HepG2 (cell line): Measurements from ENCODE around the gene METTL26. TPM values are rescaled to one million over a fixed set of nuclear protein-coding genes. Genes with fewer than 3 reads are reported as not detected.
A peak's percentile ranks its signal among the peaks of the same experiment; 100 is the strongest.

Source experiments
- CHD4 ChIP-seq: fragments of 200-600 bp; sonication (generic); IDR thresholded peaks from 2 replicates; pipeline ENCODE4 v1.7.0; 2017; ENCODE audit warnings: mild to moderate bottlenecking, low read length, borderline replicate concordance
- GPN1 ChIP-seq: sonication (generic); formaldehyde crosslinking; IDR thresholded peaks from 2 replicates; pipeline ENCODE4 v1.5.1; 2020; ENCODE audit warnings: missing genetic modification reagents, borderline replicate concordance
- HOXA5 ChIP-seq: sonication (generic); formaldehyde crosslinking; IDR thresholded peaks from 2 replicates; pipeline ENCODE4 v1.4.0; 2020; ENCODE audit warnings: missing genetic modification reagents
- JUN ChIP-seq: sonication (generic); formaldehyde crosslinking; IDR thresholded peaks from 2 replicates; pipeline ENCODE4 v1.4.0; 2020; ENCODE audit warnings: mild to moderate bottlenecking, missing genetic modification reagents
- KAT2B ChIP-seq: fragments of 150-350 bp; IDR thresholded peaks from 2 replicates; pipeline ENCODE4 v1.6.1; 2014; ENCODE audit warnings: low read depth, low read length, borderline replicate concordance
- KDM6A ChIP-seq: IDR thresholded peaks from 2 replicates; pipeline ENCODE4 v1.6.1; 2016; ENCODE audit warnings: low read depth
- KLF9 ChIP-seq: IDR thresholded peaks from 2 replicates; pipeline ENCODE4 v1.6.1; 2016; ENCODE audit warnings: low read depth
- LCORL ChIP-seq, 2 experiments: fragments of 450-650 bp in 1 of 2; sonication (generic) in 1 of 2; formaldehyde crosslinking in 1 of 2; IDR thresholded peaks; 2 replicates each; pipeline versions ENCODE4 v1.5.0 to v1.6.1; 2017 to 2020; ENCODE audit warnings: antibody characterized with exemption in 1 of 2, missing genetic modification reagents in 1 of 2
- MED8 ChIP-seq: sonication (generic); formaldehyde crosslinking; IDR thresholded peaks from 2 replicates; pipeline ENCODE4 v1.8.1; 2023; ENCODE audit warnings: mild to moderate bottlenecking, missing genetic modification reagents; ENCODE audit not compliant: insufficient replicate concordance
- MNT ChIP-seq: fragments of 450-650 bp; IDR thresholded peaks from 2 replicates; pipeline ENCODE4 v1.6.1; 2016
- RXRA ChIP-seq: sonication (generic); formaldehyde crosslinking; IDR thresholded peaks from 2 replicates; pipeline ENCODE4 v1.5.1; 2020; ENCODE audit warnings: missing genetic modification reagents
- STAT5B ChIP-seq: sonication (generic); formaldehyde crosslinking; IDR thresholded peaks from 2 replicates; pipeline ENCODE4 v1.4.0; 2020; ENCODE audit warnings: missing genetic modification reagents
- TARDBP ChIP-seq: sonication (generic); formaldehyde crosslinking; IDR thresholded peaks from 2 replicates; pipeline ENCODE4 v1.8.0; 2022; ENCODE audit warnings: mild to moderate bottlenecking, missing genetic modification reagents
- U2AF1 ChIP-seq: fragments of 200-400 bp; formaldehyde crosslinking; optimal IDR thresholded peaks from 2 replicates; pipeline ENCODE3; 2017; ENCODE audit warnings: mild to moderate bottlenecking, low read depth, low read length
- ZBTB20 ChIP-seq: sonication (generic); formaldehyde crosslinking; IDR thresholded peaks from 2 replicates; pipeline ENCODE4 v1.8.1; 2023; ENCODE audit warnings: missing genetic modification reagents, low read depth, mild to moderate bottlenecking, borderline replicate concordance
- ZIK1 ChIP-seq: sonication (generic); formaldehyde crosslinking; IDR thresholded peaks from 2 replicates; pipeline ENCODE4 v1.5.0; 2020; ENCODE audit warnings: mild to moderate bottlenecking, low read depth, missing genetic modification reagents, borderline replicate concordance
- ZMAT3 ChIP-seq: sonication (generic); formaldehyde crosslinking; conservative IDR thresholded peaks from 2 replicates; pipeline ENCODE4 v1.7.0; 2021; ENCODE audit warnings: missing genetic modification reagents
- ZNF138 ChIP-seq: sonication (generic); formaldehyde crosslinking; IDR thresholded peaks from 2 replicates; pipeline ENCODE4 v1.5.0; 2020; ENCODE audit warnings: mild to moderate bottlenecking, low read depth, missing genetic modification reagents
- ZNF235 ChIP-seq: sonication (generic); formaldehyde crosslinking; IDR thresholded peaks from 2 replicates; pipeline ENCODE4 v1.8.1; 2023; ENCODE audit warnings: mild to moderate bottlenecking, missing genetic modification reagents, borderline replicate concordance
- ZNF296 ChIP-seq: sonication (generic); formaldehyde crosslinking; conservative IDR thresholded peaks from 2 replicates; pipeline ENCODE4 v1.5.0; 2020; ENCODE audit warnings: mild to moderate bottlenecking, missing genetic modification reagents
- ZNF30 ChIP-seq: sonication (generic); formaldehyde crosslinking; IDR thresholded peaks from 2 replicates; pipeline ENCODE4 v1.5.0; 2020; ENCODE audit warnings: mild to moderate bottlenecking, missing genetic modification reagents
- ZNF430 ChIP-seq: sonication (generic); formaldehyde crosslinking; IDR thresholded peaks from 2 replicates; pipeline ENCODE4 v1.9.0; 2021; ENCODE audit warnings: mild to moderate bottlenecking, missing genetic modification reagents
- ZNF503 ChIP-seq: sonication (generic); formaldehyde crosslinking; IDR thresholded peaks from 2 replicates; pipeline ENCODE4 v1.4.0; 2020; ENCODE audit warnings: missing genetic modification reagents
- ZNF781 ChIP-seq: sonication (generic); formaldehyde crosslinking; IDR thresholded peaks from 2 replicates; pipeline ENCODE4 v1.5.1; 2020; ENCODE audit warnings: borderline replicate concordance, mild to moderate bottlenecking, missing genetic modification reagents; ENCODE audit errors: not compliant biosample characterization
- polyA plus RNA-seq, 8 experiments: library from polyadenylated mRNA; depleted of rRNA in 3 of 8; stranded (reverse) in 7 of 8; unstranded in 1 of 8; fragments of >200 nt; fragmentation: Illumina TruSeq in 4 of 8; extraction: Trizol in 4 of 8; gene quantifications; 2 replicates each; pipeline versions ENCODE4 v1.2.1 to v1.2.3, GENCODE V29; 2011 to 2016; ENCODE audit warnings: low read depth in 4 of 8, missing spikeins in 1 of 8, mixed read lengths in 1 of 8; ENCODE audit not compliant: insufficient read depth in 1 of 8
- total RNA-seq, 5 experiments: library from RNA; depleted of rRNA; stranded (reverse); fragments of >200 nt; fragmentation: Illumina TruSeq; extraction: Trizol; gene quantifications; 2 replicates each; pipeline ENCODE4 v1.2.3, GENCODE V29; 2016; ENCODE audit warnings: low read depth in 1 of 5
- TF ChIP-seq, protein P1 (sequence below): sonication (generic); formaldehyde crosslinking; IDR thresholded peaks from 2 replicates; pipeline ENCODE4 v1.4.0; 2020; ENCODE audit warnings: mild to moderate bottlenecking, missing genetic modification reagents, borderline replicate concordance

METTL26 gene
- total and polyA plus RNA-seq, 2 of the 13 experiments (the other 11 are each of a cell fraction or from before 2014, with no cell fraction given) = 65.5 to 70.1 TPM

- TF ChIP-seq, protein P1, sequence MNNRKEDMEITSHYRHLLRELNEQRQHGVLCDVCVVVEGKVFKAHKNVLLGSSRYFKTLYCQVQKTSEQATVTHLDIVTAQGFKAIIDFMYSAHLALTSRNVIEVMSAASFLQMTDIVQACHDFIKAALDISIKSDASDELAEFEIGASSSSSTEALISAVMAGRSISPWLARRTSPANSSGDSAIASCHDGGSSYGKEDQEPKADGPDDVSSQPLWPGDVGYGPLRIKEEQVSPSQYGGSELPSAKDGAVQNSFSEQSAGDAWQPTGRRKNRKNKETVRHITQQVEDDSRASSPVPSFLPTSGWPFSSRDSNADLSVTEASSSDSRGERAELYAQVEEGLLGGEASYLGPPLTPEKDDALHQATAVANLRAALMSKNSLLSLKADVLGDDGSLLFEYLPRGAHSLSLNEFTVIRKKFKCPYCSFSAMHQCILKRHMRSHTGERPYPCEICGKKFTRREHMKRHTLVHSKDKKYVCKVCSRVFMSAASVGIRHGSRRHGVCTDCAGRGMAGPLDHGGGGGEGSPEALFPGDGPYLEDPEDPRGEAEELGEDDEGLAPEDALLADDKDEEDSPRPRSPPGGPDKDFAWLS (CRISPR knock-in tag) = no peak
- TF ChIP-seq JUN (no peak), ZNF781 (CRISPR knock-in tag) (no peak), STAT5B (CRISPR knock-in tag) (no peak), KLF9 (CRISPR knock-in tag) (no peak), CHD4 (no peak), ZNF138 (CRISPR knock-in tag) (0 out of 2 replicates have a peak, but pooled peaks have one; percentile 14), KAT2B (no peak), GPN1 (CRISPR knock-in tag) (no peak), ZNF296 (CRISPR knock-in tag) (0 out of 2 replicates have a peak, but pooled peaks have one; percentile 20), ZBTB20 (CRISPR knock-in tag) (0 out of 2 replicates have a peak, but pooled peaks have one; percentile 19), ZNF30 (CRISPR knock-in tag) (no peak), LCORL (IDR thresholded peaks at IDR 0.05) (no peak), LCORL (CRISPR knock-in tag; IDR thresholded peaks at IDR 0.05) (no peak), RXRA (CRISPR knock-in tag) (peak; percentile 22; the same call in 1 of the 2 replicates), ZNF503 (0 out of 2 replicates have a peak, but pooled peaks have one; percentile 4), KDM6A (CRISPR knock-in tag) (no peak), ZMAT3 (CRISPR knock-in tag) (peak; percentile 63; the same call in 1 of the 2 replicates), HOXA5 (CRISPR knock-in tag) (peak; percentile 32; the same call in 1 of the 2 replicates), ZIK1 (CRISPR knock-in tag) (no peak), ZNF430 (no peak), MED8 (CRISPR knock-in tag) (no peak), U2AF1 (no peak), ZNF235 (0 out of 2 replicates have a peak, but pooled peaks have one; percentile 62), TARDBP (CRISPR knock-in tag) (no peak), MNT (no peak)
Measured at GRCh38 chr16:635573-636205, 416 bp downstream of the METTL26 start (continued).
